ENCODE data around the gene GTF2IRD1. TPM values are rescaled to one million over a fixed set of nuclear protein-coding genes. Genes with fewer than 3 reads are reported as not detected.
A peak's percentile ranks its signal among the peaks of the same experiment; 100 is the strongest.
"Not testable (repeated sequence)": the region's sequence is repeated elsewhere in the genome, so short reads cannot be mapped to it uniquely, and the experiment has no call there.

GTF2IRD1 gene
- total RNA-seq, 2 donors from 2014 or later, result not detected

DNA sequence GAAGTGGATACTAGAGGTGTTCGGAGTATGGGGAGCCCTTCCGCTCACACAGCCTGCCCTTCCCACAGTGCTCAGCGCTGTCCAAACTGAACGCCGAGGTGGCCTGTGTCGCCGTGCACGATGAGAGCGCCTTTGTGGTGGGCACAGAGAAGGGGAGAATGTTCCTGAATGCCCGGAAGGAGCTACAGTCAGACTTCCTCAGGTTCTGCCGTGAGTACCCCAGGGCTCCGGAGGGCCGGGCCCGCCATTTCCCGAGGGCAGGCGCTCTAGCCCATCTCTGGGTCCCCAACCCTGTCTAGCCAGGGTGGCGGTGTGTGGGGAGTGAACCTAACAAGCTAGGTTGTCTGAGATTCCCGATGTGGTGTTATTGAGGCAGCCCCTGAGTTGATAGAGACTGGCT is 59.1 kb downstream of the GTF2IRD1 start:
- no peaks in the 10 kb centered on the region for H3K9me3 Mint-ChIP-seq
- no peaks in the 10 kb centered on the region for H3K36me3 Mint-ChIP-seq
- no peak overlapping the region for H3K4me3 Mint-ChIP-seq
- ATAC-seq (no peak), DNase-seq (ENCODE audit: low spot score) (no peak)
- H3K27ac Mint-ChIP-seq, result no peak overlapping the region
- H3K4me1 Mint-ChIP-seq (ENCODE audit: low read depth in 2 of 2), result no peaks in the 10 kb centered on the region
- H3K27me3 Mint-ChIP-seq, result peaks cover 0 to 2% of the 10 kb centered on the region in 2 donors

DNA sequence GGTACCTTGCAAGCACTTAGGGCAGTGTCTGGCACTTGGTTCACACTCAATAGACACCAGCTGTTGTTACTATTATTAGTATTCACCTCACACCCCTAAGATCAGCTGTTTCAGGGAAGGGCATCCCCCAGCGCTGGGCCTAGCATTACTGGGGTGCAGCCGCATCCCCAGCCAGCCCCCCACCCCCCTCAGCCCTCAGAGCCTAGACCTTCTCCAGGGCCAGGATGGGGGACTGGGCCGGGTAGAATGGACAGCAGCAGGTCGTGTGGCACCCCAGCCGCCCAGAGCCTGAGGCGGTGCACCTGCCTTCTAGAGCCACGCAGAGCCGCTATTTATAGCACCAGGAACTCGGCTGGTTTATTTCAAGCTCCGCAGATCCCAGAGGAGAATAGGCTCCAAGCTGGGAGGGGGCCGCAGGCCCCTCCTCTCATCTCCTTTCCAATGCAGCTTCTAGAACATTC is 60.5 kb downstream of the GTF2IRD1 start:
- ATAC-seq (no peak), DNase-seq (ENCODE audit: low spot score) (no peak)
- no peak overlapping the region for H3K4me3 Mint-ChIP-seq
- H3K4me1 Mint-ChIP-seq (ENCODE audit: low read depth in 2 of 2), result no peaks in the 10 kb centered on the region
- no peaks in the 10 kb centered on the region for H3K36me3 Mint-ChIP-seq
- H3K27ac Mint-ChIP-seq, result no peak overlapping the region
- H3K27me3 Mint-ChIP-seq, result peaks cover 0 to 2% of the 10 kb centered on the region in 2 donors
- no peaks in the 10 kb centered on the region for H3K9me3 Mint-ChIP-seq

DNA sequence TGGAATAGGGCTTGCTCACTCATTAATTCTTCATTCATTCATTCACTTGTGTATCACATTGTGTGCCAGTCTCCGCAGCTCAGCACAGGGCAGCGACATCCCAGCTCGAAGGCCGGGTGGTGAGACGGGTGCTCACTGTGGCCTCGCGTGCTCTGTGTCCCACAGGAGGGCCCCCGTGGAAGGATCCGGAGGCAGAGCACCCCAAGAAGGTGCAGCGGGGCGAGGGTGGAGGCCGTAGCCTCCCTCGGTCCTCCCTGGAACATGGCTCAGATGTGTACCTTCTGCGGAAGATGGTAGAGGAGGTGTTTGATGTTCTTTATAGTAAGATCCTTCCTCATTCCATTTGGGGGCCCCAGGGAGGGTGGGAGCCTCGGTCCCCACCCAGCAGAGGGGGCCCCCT is 61.6 kb downstream of the GTF2IRD1 start:
- ATAC-seq, result no peak
- DNase-seq (ENCODE audit: low spot score), result no peak
- H3K4me3 Mint-ChIP-seq, result no peak overlapping the region
- peaks cover 0 to 2% of the 10 kb centered on the region in 2 donors for H3K27me3 Mint-ChIP-seq
- H3K4me1 Mint-ChIP-seq (ENCODE audit: low read depth in 2 of 2), result no peaks in the 10 kb centered on the region
- no peaks in the 10 kb centered on the region for H3K36me3 Mint-ChIP-seq
- no peaks in the 10 kb centered on the region for H3K9me3 Mint-ChIP-seq
- no peak overlapping the region for H3K27ac Mint-ChIP-seq

DNA sequence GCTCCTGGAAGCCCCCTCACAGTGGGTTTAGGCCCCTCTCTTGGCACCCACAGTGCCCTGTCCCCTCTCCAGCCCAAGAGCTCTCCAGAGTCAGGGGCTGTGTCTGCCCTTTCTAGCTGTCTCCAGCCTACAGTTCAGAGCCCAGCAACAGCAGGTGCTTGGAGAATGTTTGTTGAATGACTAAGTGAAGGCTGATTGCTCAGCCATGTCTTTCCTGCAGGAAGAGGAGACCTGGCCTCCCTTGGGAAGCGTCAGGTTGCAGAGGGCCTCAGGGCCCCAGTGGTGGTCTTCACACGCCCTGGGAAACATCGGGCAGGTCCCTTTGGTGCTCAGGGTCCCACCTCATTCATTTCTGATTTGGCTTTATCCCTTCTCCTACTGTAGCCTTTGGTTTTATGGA is 62.5 kb downstream of the GTF2IRD1 start:
- no peak for DNase-seq (ENCODE audit: low spot score)
- H3K9me3 Mint-ChIP-seq, result no peaks in the 10 kb centered on the region
- no peaks in the 10 kb centered on the region for H3K4me1 Mint-ChIP-seq (ENCODE audit: low read depth in 2 of 2)
- peaks cover 0 to 2% of the 10 kb centered on the region in 2 donors for H3K27me3 Mint-ChIP-seq
- no peak for ATAC-seq
- no peaks in the 10 kb centered on the region for H3K36me3 Mint-ChIP-seq
- H3K4me3 Mint-ChIP-seq, result no peak overlapping the region
- no peak overlapping the region for H3K27ac Mint-ChIP-seq

DNA sequence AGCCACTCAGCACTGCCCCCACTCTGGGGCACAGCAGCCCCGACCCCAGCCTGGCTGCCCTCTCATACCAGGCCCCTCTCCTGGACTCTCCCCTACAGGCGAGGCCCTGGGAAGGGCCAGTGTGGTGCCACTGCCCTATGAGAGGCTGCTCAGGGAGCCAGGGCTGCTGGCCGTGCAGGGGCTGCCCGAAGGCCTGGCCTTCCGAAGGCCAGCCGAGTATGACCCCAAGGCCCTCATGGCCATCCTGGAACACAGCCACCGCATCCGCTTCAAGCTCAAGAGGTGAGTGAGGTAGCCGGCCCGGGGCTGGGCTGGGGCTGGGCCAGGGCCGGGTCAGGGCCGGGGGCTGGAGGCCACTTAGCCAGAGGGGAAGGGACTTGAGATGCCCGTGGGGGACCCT is 64.3 kb downstream of the GTF2IRD1 start:
- H3K36me3 Mint-ChIP-seq, result no peaks in the 10 kb centered on the region
- H3K4me1 Mint-ChIP-seq (ENCODE audit: low read depth in 2 of 2), result no peaks in the 10 kb centered on the region
- DNase-seq (ENCODE audit: low spot score) (no peak), ATAC-seq (peak in 1 of 2 donors; percentile 25)
- H3K9me3 Mint-ChIP-seq, result no peaks in the 10 kb centered on the region
- H3K27me3 Mint-ChIP-seq, result peaks cover 0 to 2% of the 10 kb centered on the region in 2 donors
- H3K4me3 Mint-ChIP-seq, result no peak overlapping the region
- H3K27ac Mint-ChIP-seq, result no peak overlapping the region

DNA sequence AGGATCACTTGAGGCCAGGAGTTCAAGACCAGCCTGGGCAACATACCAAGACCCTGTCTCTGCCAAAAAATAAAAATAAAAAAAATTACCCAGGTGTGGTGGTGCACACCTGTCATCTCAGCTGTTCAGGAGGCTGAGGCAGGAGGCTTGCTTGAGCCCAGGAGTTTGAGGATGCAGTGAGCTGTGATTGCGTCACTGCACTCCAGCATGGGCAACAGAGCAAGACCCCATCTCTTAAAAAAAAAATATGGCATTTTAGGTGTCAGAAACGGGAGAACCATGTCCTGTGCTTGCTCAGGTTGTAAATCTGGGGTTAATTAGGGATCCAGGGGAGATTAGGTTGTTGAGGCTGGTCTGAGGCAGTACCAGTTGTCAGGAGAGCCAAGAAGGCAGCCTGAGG is 64.9 kb downstream of the GTF2IRD1 start:
- Mint-ChIP-seq H3K36me3 (no peaks in the 10 kb centered on the region), H3K27ac (no peak overlapping the region), H3K4me1 (ENCODE audit: low read depth in 2 of 2) (no peaks in the 10 kb centered on the region), H3K9me3 (no peaks in the 10 kb centered on the region), H3K27me3 (peaks cover 0 to 2% of the 10 kb centered on the region in 2 donors), H3K4me3 (no peak overlapping the region)
- no peak for ATAC-seq
- no peak for DNase-seq (ENCODE audit: low spot score)

DNA sequence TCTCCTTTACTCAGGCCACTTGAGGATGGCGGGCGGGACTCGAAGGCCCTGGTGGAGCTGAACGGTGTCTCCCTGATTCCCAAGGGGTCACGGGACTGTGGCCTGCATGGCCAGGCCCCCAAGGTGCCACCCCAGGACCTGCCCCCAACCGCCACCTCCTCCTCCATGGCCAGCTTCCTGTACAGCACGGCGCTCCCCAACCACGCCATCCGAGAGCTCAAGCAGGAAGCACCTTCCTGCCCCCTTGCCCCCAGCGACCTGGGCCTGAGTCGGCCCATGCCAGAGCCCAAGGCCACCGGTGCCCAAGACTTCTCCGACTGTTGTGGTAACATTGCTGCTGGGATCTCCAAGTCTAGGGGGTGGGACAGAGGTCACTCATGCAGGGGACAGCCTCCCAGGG is 65.7 kb downstream of the GTF2IRD1 start:
- Mint-ChIP-seq H3K27ac (no peak overlapping the region), H3K4me3 (no peak overlapping the region), H3K27me3 (peaks cover 0 to 2% of the 10 kb centered on the region in 2 donors), H3K4me1 (ENCODE audit: low read depth in 2 of 2) (no peaks in the 10 kb centered on the region), H3K36me3 (no peaks in the 10 kb centered on the region), H3K9me3 (no peaks in the 10 kb centered on the region)
- DNase-seq (ENCODE audit: low spot score) (no peak), ATAC-seq (no peak)

DNA sequence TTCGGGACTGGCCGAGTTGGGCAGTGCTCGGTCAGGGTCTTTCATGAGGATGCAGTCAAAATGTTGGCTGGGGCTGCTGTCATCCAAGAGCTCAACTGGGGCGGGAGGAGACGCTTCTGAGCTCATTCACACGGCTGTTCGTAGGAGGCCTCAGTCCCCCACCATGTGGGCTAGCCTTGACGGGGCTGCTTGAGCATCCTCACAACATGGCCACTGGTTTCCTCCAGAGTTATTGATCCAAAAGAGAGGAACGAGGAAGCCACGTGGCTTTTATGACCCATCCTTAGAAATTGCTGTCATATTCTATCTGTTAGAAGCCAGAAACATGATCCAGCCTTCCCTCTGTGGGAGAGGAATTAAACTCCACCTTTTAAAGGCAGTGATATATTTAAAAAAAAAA is 68.1 kb downstream of the GTF2IRD1 start:
- H3K27me3 Mint-ChIP-seq, result no peaks in the 10 kb centered on the region
- ATAC-seq (no peak), DNase-seq (ENCODE audit: low spot score) (no peak)
- H3K36me3 Mint-ChIP-seq, result no peaks in the 10 kb centered on the region
- no peaks in the 10 kb centered on the region for H3K9me3 Mint-ChIP-seq
- no peak overlapping the region for H3K4me3 Mint-ChIP-seq
- no peak overlapping the region for H3K27ac Mint-ChIP-seq
- no peaks in the 10 kb centered on the region for H3K4me1 Mint-ChIP-seq (ENCODE audit: low read depth in 2 of 2)

DNA sequence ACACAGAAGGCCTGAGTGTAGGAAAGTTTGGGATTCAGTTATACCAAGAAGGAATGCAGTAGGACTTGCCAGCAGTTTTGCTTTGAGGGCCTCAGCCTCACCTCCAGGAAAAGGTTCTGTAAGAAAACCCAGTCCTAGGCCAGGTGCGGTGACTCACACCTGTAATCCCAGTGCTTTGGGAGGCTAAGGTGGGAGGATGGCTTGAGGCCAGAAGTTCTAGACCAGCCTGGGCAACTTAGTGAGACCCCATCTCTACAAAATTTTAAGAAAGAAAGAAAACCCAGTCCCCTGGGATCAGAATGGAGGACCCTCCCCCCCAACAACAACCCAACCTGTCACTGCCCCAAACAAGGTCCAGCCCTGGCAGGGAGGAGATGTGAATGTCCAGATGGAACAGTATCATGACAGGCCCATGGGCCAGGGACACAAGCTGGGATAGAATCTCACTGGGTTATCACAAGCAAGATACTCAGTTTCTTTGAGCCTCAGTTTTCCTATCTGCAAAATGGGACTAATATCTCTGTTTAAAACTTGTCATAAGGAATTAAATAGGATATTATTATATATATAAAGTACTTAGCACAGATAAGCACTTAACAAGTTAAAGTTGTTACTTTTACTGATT is 68.7 kb downstream of the GTF2IRD1 start:
- H3K27ac Mint-ChIP-seq, result no peak overlapping the region
- no peaks in the 10 kb centered on the region for H3K36me3 Mint-ChIP-seq
- H3K27me3 Mint-ChIP-seq, result no peaks in the 10 kb centered on the region
- no peak for DNase-seq (ENCODE audit: low spot score)
- H3K4me3 Mint-ChIP-seq, result no peak overlapping the region
- H3K9me3 Mint-ChIP-seq, result no peaks in the 10 kb centered on the region
- ATAC-seq, result no peak
- no peaks in the 10 kb centered on the region for H3K4me1 Mint-ChIP-seq (ENCODE audit: low read depth in 2 of 2)

DNA sequence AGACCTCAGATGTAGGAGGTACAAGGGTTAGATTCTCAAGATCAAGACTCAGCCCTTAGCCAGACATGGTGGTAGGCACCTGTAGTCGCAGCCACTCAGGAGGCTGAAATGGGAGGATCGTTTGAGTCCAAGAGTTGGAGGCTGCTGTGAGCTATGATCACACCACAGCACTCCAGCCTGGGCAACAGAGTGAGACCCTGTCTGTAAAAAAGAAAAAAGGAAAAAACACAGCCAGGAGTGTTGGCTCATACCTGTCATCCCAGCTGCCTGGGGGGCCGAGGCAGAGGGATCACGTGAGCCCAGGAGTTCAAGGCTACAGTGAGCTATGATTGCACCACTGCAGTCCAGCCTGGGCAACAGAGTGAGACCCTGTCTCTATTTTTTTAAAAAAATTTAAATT is 69.3 kb downstream of the GTF2IRD1 start:
- DNase-seq (ENCODE audit: low spot score) (no peak), ATAC-seq (no peak)
- Mint-ChIP-seq H3K27me3 (no peaks in the 10 kb centered on the region), H3K4me1 (ENCODE audit: low read depth in 2 of 2) (no peaks in the 10 kb centered on the region), H3K4me3 (no peak overlapping the region), H3K9me3 (no peaks in the 10 kb centered on the region), H3K36me3 (no peaks in the 10 kb centered on the region), H3K27ac (no peak overlapping the region)

DNA sequence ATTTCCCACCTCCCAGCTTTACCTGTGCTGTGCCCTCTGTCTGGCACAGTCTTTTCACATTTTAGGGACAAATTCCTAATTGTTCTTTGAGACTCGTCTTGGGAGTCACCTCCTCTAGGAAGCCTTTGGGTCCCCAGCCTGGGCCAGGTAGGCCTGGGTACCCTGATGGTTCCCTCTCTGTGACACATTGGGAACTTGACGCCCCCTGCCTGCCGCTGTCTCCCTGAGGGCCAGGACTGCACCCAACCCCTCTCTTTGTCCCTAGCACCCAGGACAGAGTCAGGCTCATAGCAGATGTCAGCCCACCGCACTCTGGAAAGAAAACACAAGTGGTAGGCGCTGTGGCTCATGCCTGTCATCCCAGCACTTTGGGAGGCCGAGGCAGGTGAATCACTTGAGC is 71.4 kb downstream of the GTF2IRD1 start:
- no peaks in the 10 kb centered on the region for H3K27me3 Mint-ChIP-seq
- H3K9me3 Mint-ChIP-seq, result no peaks in the 10 kb centered on the region
- H3K27ac Mint-ChIP-seq, result peak overlapping the region in 1 of 2 donors; percentile 41
- no peak for ATAC-seq
- no peak overlapping the region for H3K4me3 Mint-ChIP-seq
- no peaks in the 10 kb centered on the region for H3K4me1 Mint-ChIP-seq (ENCODE audit: low read depth in 2 of 2)
- no peaks in the 10 kb centered on the region for H3K36me3 Mint-ChIP-seq
- no peak for DNase-seq (ENCODE audit: low spot score)

DNA sequence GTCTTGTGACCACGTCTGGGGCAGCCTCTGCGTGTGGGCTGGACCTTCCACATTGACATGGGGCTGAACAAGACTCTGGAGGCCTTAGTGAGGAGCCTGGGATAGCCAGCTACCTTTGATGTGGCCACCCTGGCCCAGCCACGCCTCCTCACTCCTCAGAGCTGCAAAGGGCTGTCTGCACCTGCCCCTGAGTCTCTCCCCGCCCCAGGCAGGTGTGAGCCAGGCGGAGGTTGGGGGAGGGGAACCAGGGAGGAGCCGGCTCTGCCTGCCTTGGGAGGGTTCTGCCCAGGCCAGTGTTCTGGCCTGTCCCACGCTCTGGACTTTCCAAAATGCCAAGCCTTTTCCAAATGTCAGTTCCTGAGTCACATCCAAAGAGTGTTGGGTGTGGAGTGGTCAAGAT is 72.2 kb downstream of the GTF2IRD1 start:
- no peaks in the 10 kb centered on the region for H3K4me1 Mint-ChIP-seq (ENCODE audit: low read depth in 2 of 2)
- no peaks in the 10 kb centered on the region for H3K36me3 Mint-ChIP-seq
- H3K4me3 Mint-ChIP-seq, result no peak overlapping the region
- no peak for ATAC-seq
- no peak for DNase-seq (ENCODE audit: low spot score)
- H3K27me3 Mint-ChIP-seq, result no peaks in the 10 kb centered on the region
- no peaks in the 10 kb centered on the region for H3K9me3 Mint-ChIP-seq
- no peak overlapping the region for H3K27ac Mint-ChIP-seq

DNA sequence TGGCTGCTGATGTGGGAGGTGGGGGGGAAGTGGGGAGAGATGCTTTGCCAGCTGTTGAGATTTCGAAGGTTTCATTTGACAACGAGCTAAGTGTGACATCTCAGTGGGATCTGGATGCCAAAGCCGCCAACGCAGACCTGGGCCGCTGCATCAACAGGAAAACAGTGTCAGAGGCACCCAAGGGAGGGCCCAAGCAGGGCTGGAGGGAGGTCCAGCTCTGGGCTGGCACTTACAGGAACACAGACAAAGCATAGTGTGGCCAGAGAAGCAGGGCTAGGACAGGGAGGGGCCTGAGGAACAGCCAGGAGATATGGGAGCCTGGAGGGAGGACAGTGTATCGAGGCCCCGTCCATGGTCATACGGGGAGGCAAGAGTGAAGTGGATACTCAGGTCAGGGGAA is 73.1 kb downstream of the GTF2IRD1 start:
- H3K27me3 Mint-ChIP-seq, result no peaks in the 10 kb centered on the region
- no peak overlapping the region for H3K4me3 Mint-ChIP-seq
- no peaks in the 10 kb centered on the region for H3K36me3 Mint-ChIP-seq
- H3K9me3 Mint-ChIP-seq, result no peaks in the 10 kb centered on the region
- H3K4me1 Mint-ChIP-seq (ENCODE audit: low read depth in 2 of 2), result no peaks in the 10 kb centered on the region
- no peak overlapping the region for H3K27ac Mint-ChIP-seq
- DNase-seq (ENCODE audit: low spot score), result no peak
- ATAC-seq, result no peak

DNA sequence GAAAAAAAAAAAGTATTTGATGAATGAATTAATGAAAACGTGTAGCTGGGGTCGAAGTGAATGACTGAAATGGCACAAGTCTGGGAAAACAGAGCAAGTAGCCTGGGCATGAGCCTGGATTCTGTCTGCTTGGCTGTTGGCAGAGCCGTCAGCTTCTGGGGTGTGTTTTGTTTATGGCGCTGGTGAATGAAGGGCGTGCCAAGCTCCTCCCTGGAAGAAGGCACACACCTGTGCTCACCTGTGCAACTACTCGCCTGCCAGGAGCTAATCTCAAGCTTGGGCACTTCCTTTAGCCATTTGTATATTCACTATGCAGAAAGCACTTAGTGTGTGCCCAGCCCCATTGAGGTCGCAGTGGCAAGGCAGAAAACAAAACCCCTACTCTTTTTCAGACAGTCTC is 74.1 kb downstream of the GTF2IRD1 start:
- no peak overlapping the region for H3K27ac Mint-ChIP-seq
- no peaks in the 10 kb centered on the region for H3K27me3 Mint-ChIP-seq
- DNase-seq (ENCODE audit: low spot score), result no peak
- H3K4me3 Mint-ChIP-seq, result no peak overlapping the region
- H3K36me3 Mint-ChIP-seq, result no peaks in the 10 kb centered on the region
- ATAC-seq, result no peak
- no peaks in the 10 kb centered on the region for H3K4me1 Mint-ChIP-seq (ENCODE audit: low read depth in 2 of 2)
- no peaks in the 10 kb centered on the region for H3K9me3 Mint-ChIP-seq

DNA sequence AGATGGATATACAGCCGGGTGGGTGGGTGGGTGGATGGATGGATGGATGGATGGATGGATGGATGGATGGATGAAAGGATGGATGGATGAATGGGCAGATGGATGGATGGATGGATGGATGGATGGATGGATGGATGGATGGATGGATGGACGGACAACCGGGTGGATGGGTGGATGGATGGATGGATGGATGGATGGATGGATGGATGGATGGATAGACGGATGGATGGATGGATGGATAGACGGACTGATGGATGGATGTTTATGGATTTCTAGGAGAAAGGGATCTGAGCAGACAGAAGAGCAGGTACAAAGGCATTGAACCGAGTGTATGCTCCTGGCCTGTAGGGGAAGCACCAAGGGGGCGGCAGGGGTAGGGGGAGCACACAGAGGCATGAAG is 75.1 kb downstream of the GTF2IRD1 start:
- H3K4me1 Mint-ChIP-seq (ENCODE audit: low read depth in 2 of 2); ATAC-seq; H3K4me3 Mint-ChIP-seq: not testable (repeated sequence)

More for the DNA sequence above, 75.1 kb downstream of the GTF2IRD1 start:
- H3K36me3 Mint-ChIP-seq; H3K27me3 Mint-ChIP-seq; DNase-seq (ENCODE audit: low spot score); H3K27ac Mint-ChIP-seq; H3K9me3 Mint-ChIP-seq: not testable (repeated sequence)

Data from natural killer cell treated with Interleukin-12 subunit alpha and Interleukin-12 subunit beta and Interleukin-15 and Interleukin-18, amount 100 ng/mL, for 72 hours (primary cell).